ENCODE data around the gene ANTKMT. TPM values are rescaled to one million over a fixed set of nuclear protein-coding genes. Genes with fewer than 3 reads are reported as not detected.
A peak's percentile ranks its signal among the peaks of the same experiment; 100 is the strongest.

The ANTKMT gene
- total and polyA plus RNA-seq, 2 experiments from 2014 or later, result 38.8 to 81.8 TPM

- peaks cover 11% of the 10 kb centered on the region for H4K20me1 ChIP-seq (ENCODE audit: insufficient read depth, poor library complexity, severe bottlenecking)
- no peak overlapping the region for H3K4me2 ChIP-seq
- TF ChIP-seq EZH2phosphoT487 (IDR thresholded peaks at IDR 0.05; ENCODE audit: low read depth, severe bottlenecking, unreplicated experiment), result no peak
- no peak for TF ChIP-seq CTCF (IDR thresholded peaks at IDR 0.05; ENCODE audit: poor library complexity)
- no peak for TF ChIP-seq EZH2 (IDR thresholded peaks at IDR 0.05; ENCODE audit: borderline replicate concordance)
- no peaks in the 10 kb centered on the region for H3K36me3 ChIP-seq (replicated peaks; ENCODE audit: insufficient read depth, low read depth)
- no peaks in the 10 kb centered on the region for H3K9me2 ChIP-seq (replicated peaks; ENCODE audit: insufficient read depth)
- no peak overlapping the region for H3K27ac ChIP-seq
- no peak for DNase-seq (ENCODE audit: low spot score)
- 91% methylated on average over 6 of the region's 6 CpGs for WGBS (ENCODE audit: low lambda C conversion rate, missing lambda C conversion rate)
- H2AFZ ChIP-seq, result no peak overlapping the region
- no peaks in the 10 kb centered on the region for H3K9me3 ChIP-seq (ENCODE audit: low read depth)
- H3K4me3 ChIP-seq, result no peak overlapping the region
- H3K27me3 ChIP-seq, result peaks cover 16% of the 10 kb centered on the region
- H3K4me1 ChIP-seq (ENCODE audit: insufficient read depth), result peaks cover 25% of the 10 kb centered on the region
- no peaks in the 10 kb centered on the region for H3K79me2 ChIP-seq
Measured at GRCh38 chr16:718922-719321, 2.0 kb upstream of the ANTKMT start.

- H3K4me1 ChIP-seq (ENCODE audit: insufficient read depth), result peaks cover 22% of the 10 kb centered on the region
- DNase-seq (ENCODE audit: low spot score), result no peak
- no peaks in the 10 kb centered on the region for H3K9me3 ChIP-seq (ENCODE audit: low read depth)
- H2AFZ ChIP-seq, result no peak overlapping the region
- no peak overlapping the region for H3K4me3 ChIP-seq
- TF ChIP-seq CTCF (IDR thresholded peaks at IDR 0.05; ENCODE audit: poor library complexity) (no peak), EZH2 (IDR thresholded peaks at IDR 0.05; ENCODE audit: borderline replicate concordance) (no peak), EZH2phosphoT487 (IDR thresholded peaks at IDR 0.05; ENCODE audit: low read depth, severe bottlenecking, unreplicated experiment) (no peak)
- no peaks in the 10 kb centered on the region for H3K79me2 ChIP-seq
- H3K27ac ChIP-seq, result peak overlapping the region; percentile 96
- H3K9me2 ChIP-seq (replicated peaks; ENCODE audit: insufficient read depth), result no peaks in the 10 kb centered on the region
- H4K20me1 ChIP-seq (ENCODE audit: insufficient read depth, poor library complexity, severe bottlenecking), result peaks cover 11% of the 10 kb centered on the region
- 26% methylated on average over 16 of the region's 16 CpGs for WGBS (ENCODE audit: low lambda C conversion rate, missing lambda C conversion rate)
- H3K4me2 ChIP-seq, result peak overlapping the region; percentile 100
- no peaks in the 10 kb centered on the region for H3K36me3 ChIP-seq (replicated peaks; ENCODE audit: insufficient read depth, low read depth)
- peaks cover 12% of the 10 kb centered on the region for H3K27me3 ChIP-seq
Measured at GRCh38 chr16:719815-720446, 1.0 kb upstream of the ANTKMT start.

- peak overlapping the region; percentile 96 for H3K27ac ChIP-seq
- H4K20me1 ChIP-seq (ENCODE audit: insufficient read depth, poor library complexity, severe bottlenecking), result peaks cover 11% of the 10 kb centered on the region
- H3K79me2 ChIP-seq, result no peaks in the 10 kb centered on the region
- peak overlapping the region; percentile 98 for H3K4me3 ChIP-seq
- peak overlapping the region; percentile 97 for H2AFZ ChIP-seq
- H3K9me2 ChIP-seq (replicated peaks; ENCODE audit: insufficient read depth), result no peaks in the 10 kb centered on the region
- WGBS (ENCODE audit: low lambda C conversion rate, missing lambda C conversion rate), result 2% methylated on average over 37 of the region's 38 CpGs
- H3K36me3 ChIP-seq (replicated peaks; ENCODE audit: insufficient read depth, low read depth), result no peaks in the 10 kb centered on the region
- peaks cover 12% of the 10 kb centered on the region for H3K27me3 ChIP-seq
- H3K4me2 ChIP-seq, result peak overlapping the region; percentile 100
- H3K4me1 ChIP-seq (ENCODE audit: insufficient read depth), result peaks cover 19% of the 10 kb centered on the region
- no peaks in the 10 kb centered on the region for H3K9me3 ChIP-seq (ENCODE audit: low read depth)
- peak; percentile 73 for DNase-seq (ENCODE audit: low spot score)
- TF ChIP-seq EZH2 (IDR thresholded peaks at IDR 0.05; ENCODE audit: borderline replicate concordance) (no peak), EZH2phosphoT487 (IDR thresholded peaks at IDR 0.05; ENCODE audit: low read depth, severe bottlenecking, unreplicated experiment) (no peak), CTCF (IDR thresholded peaks at IDR 0.05; ENCODE audit: poor library complexity) (no peak)
Measured at GRCh38 chr16:720447-720989, 428 bp upstream of the ANTKMT start.
